NCI-H526 (cell line): ENCODE data around the gene PET117.
A peak's percentile ranks its signal among the peaks of the same experiment; 100 is the strongest.
"Not testable (repeated sequence)": the region's sequence is repeated elsewhere in the genome, so short reads cannot be mapped to it uniquely, and the experiment has no call there.

Experiments used
- DNase-seq, 2 experiments: peaks; one replicate each; lab custom pipeline; 2025; lab: John Stamatoyannopoulos, UW

Gene PET117, protein sequence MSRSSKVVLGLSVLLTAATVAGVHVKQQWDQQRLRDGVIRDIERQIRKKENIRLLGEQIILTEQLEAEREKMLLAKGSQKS

DNA sequence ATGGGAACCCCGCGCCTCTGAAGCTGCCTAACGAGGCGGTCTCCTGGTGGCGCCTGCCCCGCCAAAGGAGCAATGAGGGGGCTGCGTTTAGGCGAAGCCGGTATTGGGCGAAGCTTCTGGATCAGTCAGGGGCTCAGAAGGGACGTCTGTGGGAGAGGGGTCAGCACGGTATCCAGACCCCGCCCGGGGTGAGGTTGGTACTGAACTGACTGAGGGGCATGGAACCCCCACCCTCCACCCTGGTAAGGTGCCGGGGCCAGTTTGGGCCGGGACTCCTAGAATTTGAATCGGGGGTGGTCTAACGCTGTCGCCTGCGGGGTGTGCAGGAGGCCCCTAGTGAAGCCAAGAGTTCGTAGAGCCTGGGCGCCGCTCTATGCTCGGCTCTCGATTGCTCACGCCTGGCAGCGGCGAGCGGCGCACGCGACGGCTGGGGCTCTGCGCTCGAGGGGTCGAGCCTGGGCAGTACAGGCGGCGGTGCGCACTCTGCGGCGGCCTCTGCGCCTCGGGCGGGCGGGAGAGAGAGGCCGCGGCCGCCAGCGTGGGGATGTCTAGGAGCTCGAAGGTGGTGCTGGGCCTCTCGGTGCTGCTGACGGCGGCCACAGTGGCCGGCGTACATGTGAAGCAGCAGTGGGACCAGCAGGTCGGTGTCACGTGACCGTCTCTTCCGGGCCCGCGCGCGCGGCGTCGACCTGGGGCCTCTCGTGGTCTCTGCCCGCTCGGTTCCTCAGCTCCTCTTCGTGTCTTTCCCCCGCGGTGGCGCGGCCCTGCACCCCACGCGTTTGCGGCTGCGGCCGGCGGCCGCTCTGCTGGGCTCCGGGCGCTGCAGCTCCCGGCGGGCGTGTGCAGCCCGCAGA, at the start of gene PET117, which contains the start of gene KAT14:
TSS of gene PET117 (plus strand) at position 452 of the 854 bp plus-strand sequence. CDS start at position 545, 93 bp downstream.
TSS of gene KAT14 (plus strand) at position 452 of the 854 bp plus-strand sequence. CDS start 4,798 bp downstream, outside the sequence.
- peak; percentile 81 to 97 for DNase-seq

DNA sequence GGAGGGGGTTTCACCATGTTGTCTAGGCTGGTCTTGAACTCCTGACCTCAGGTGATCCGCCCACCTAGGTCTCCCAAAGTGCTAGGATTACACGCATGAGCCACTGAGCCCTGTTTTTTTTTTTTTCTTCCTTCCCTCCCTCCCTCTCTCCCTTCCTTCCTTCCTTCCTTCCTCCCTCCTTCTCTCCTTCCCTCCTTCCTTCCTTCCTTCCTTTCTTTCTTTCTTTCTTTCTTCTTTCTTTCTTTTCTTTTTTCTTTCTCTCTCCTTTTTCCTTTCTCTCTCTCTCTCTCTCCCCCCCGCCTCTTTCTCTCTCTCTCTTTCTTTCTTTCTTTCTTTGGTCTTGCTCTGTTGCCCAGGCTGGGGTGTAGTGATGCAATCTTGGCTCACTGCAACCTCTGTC, 49.4 kb upstream of the PET117 start:
- DNase-seq: not testable (repeated sequence)

DNA sequence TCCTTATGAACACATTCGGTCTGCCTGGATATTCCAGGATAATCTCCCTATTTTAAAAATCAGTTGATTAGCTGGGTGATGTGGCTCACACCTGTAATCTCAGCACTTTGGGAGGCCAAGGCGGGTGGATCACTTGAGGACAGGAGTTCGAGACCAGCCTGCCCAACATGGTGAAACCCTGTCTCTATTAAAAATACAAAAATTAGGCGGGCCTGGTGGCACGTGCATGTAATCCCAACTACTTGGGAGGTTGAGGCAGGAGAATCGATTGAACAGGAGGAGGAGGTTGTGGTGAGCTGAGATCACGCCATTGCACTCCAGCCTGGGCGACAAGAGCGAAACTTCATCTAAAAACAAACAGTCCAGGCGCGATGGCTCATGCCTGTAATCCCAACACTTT, 48.8 kb upstream of the PET117 start:
- not testable (repeated sequence) for DNase-seq

DNA sequence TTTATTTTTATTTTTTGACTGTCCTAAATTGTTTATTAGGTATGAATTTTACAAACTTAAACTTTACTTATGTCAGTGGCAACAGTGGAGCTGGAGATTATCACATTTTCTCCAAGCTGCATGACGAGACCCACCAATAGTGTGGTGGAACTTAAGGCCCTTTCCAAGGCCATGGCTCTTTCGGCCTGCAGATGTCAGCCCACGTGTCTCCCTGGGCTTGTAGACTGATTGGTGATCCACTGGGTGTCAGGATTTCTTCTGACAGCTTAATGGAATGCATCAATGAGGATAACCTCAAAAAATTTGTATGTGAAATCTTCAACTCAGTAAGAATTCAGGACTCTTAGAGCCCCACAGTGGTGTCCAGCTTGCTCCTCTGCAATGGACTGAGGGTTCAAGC, 47.6 kb upstream of the PET117 start:
- DNase-seq: no peak

DNA sequence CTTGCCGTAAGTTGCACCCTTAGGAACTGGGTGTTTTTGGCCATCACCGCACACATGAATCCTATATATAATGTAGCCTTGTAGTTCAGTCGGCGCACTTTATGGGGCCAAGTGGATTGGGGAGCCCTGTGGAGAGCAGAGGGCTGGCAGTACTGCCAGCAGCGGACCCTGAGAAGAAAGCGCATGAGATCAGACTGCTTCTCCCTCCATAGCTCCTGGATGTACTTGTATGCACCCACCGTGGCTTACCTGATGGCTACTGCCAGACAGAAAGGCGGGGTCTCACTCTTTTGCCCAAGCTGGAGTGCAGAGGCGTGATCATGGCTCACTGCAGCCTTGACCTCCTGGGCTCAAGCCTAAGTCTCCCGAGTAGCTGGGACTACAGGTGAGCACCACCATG, 47.2 kb upstream of the PET117 start:
- DNase-seq: no peak

DNA sequence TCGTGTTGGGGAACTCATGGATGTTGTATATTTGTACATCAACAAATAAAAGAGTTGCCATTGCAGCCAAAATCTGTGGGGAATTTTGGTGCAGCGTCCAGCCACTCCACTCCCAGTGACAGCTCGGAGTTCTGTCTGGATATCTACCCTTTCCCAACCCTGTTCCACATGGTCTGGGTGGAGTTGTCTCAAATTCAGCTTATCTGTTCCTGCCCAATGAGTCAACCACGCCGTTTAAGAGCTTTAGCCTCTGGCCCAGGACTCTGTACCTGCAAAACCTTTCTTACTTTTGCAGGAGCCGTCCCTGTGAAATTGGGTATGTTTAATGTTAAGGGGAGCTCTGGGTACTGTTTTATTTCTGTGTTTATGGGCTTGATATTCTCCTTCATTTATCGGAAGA, 46.0 kb upstream of the PET117 start:
- no peak for DNase-seq

DNA sequence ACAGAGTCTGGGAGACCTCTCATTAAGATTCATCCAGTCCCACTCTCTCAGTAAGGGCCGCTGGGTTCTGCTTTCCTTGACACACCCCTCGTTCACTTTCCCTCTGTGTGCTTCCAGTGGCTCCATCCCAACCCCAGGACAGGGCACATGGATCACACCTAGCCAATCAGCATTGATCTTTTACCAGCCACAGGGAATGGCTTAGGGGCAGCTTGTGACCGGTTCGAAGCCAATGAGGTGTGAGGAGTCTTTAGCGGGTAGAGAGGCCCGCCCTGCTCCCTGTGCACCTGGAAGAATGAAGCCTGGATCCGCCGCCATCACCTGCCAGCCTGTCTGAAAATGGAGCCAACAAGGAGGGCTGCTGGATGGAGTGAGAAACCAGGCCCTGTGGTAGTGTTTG, 44.8 kb upstream of the PET117 start:
- no peak for DNase-seq

DNA sequence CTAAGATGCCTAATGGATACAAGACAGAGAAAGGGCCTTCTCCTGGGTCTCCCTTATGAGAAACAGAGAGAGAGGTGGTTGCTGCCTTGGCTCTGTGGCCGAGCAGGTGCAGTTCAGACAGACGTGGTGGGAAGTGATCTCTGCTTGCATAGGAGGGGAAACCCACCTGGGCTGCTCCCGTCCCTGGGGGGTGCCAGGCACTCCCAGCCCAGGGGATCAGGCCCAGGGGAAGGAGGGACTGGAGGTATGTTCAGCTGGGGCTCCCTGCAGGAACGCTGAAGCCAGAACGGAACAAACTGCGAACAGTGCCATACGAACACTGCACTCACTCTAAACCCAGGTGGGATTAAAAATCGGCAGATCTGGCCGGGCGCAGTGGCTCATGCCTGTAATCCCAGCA, 44.3 kb upstream of the PET117 start:
- DNase-seq: no peak

DNA sequence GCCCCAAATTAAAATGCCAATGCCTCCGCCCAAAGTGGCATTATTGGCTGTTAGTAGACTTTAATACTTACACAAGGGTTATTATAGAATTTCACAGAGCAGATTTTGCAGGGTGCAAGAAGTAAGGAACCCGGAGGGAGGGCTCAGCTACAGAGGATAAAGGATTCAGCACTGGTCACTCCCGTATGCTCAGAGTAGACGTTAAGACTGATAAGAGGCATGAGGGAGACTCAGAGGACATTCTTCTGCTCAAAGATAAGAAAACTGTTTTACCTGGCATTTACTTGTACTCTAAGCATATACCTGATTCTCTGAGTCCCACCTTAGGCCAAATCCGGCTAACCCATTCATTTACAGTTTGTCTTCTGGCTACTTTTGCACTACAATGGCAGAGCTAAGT, 43.5 kb upstream of the PET117 start:
- DNase-seq: no peak

DNA sequence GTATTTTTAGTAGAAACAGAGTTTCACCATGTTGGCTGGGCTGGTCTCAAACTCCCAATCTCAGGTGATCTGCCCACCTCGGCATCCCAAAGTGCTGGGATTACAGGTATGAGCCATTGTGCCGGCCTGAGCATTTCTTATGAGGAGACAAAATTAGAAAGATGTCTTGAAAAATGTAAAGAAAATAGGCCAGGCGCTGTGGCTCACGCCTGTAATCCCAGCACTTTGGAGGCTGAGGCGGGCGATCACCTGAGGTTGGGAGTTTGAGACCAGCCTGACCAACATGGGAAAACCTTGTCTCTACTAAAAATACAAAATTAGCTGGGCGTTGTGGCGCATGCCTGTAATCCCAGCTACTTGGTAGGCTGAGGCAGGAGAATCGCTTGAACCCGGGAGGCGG, 37.1 kb upstream of the PET117 start:
- DNase-seq: not testable (repeated sequence)

DNA sequence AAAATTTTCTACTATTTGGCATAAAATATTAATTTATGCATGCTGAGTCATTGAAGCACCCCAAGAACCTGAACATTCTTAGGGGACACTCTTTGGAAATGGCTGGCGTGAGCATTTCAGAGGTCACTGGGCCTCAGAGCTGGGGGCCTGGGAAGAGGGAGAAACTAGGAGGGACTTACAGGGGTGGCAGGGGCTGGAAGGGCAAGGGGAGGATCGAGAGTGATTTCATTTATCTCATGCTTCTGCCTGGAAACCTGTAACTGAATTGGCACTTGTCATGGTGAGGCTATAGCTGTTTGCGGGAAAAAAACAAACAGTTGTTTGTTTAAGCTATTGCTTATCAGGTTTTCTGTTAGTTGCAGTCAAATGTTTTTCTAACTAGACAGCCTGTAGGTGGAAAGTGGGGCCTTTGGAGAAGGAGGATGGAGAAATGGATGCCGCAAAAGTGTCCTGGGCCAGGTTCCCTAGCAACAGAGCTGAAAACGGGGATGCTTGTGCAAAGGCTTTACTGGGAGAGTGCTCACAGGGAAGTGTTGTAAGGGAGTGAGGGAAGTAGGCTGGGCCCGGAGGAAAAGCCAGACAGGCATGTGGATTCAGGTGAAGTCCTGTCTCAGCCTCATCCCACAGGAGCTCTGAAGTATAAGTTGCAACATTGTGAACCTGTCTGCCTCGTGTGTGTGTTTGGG, 36.4 kb upstream of the PET117 start:
- peak in 1 of 2 experiments; percentile 12 for DNase-seq

DNA sequence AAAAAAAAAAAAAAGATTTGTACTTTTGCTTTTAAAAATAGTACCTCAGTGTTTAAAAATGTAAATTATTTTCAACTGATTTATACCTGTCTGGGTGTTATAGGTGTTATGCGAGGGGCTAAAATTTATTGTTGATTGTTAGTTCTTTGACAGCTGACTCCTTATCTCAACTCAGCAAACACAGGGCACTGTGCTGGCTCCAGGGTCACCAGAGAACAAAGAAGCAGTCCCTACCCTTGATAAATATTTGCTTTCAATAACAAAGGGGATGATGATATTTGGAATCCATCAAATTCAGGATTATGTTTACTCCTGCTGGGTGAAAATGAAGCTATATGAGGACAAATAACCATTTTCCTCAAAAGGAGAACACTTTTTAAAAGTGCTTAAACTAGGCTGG, 34.2 kb upstream of the PET117 start:
- DNase-seq: no peak

DNA sequence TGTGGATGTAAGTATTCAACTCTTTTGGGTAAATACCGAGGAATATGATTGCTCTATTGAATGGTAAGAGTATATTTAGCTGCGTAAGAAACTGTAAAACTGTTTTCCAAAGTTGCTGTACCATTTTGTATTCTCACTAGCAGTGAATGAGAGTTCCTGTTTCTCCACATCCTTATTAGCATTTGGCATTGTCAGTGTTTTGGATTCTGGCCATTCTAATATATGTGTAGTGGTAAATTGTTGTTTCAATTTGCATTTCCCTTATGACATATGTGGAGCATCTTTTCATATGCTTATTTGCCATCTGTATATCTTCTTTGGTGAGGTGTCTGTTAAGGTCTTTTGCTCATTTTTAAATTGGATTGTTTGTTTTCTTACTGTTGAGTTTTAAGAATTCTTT, 29.3 kb upstream of the PET117 start:
- no peak for DNase-seq

DNA sequence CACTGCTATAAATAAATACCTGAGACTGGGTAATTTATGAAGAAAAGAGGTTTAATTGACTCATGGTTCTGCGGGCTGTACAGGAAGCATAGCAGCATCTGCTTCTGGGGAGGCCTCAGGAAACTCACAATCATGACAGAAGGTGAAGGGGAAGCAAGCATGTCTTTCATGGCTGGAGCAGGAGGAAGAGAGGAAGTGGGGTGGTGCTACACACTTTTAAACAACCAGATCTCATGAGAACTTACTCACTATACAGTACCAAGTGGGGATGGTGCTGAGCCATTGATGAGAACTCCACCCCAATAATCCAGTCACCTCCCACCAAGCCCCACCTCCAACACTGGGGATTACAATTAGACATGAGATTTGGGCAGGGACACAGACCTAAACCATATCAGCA, 9.1 kb upstream of the PET117 start:
- DNase-seq: not testable (repeated sequence)

DNA sequence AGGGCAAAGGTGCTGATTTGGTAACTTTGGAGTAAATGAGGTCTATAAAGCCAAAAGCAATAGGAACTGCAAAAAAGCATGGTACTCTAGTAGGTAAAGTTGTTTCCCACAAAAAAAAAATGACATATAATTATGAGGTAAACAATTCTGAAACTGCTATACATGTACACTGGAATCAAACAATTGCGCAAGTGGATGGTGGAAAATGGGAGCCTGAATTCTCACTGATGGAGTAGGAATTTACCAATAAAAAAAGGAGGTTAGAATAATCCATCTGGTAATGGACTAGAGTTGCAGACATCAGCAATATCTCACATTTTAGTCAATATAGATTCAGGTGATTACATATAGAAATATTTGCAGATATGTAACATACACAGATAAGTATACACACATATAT, 5.0 kb upstream of the PET117 start:
- no peak for DNase-seq

DNA sequence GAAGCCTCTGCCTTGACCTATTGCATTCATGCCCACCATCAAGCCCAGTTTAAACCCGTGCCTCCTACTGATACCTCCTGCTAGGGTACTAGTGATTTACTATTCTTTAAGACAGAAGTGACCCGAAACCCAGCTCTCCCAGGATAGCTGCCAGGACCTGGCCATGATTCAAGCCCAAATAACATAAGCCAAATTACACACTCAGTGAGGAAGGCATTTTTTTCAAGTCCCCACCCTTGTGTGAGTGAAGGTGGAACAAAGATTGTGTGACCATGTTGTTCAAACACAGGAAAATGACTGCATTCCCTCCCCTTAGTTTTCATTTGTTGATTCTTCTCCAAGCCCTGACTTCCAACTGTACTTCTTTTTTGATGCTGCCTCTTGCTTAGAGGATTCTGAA, 3.7 kb upstream of the PET117 start:
- DNase-seq: no peak

DNA sequence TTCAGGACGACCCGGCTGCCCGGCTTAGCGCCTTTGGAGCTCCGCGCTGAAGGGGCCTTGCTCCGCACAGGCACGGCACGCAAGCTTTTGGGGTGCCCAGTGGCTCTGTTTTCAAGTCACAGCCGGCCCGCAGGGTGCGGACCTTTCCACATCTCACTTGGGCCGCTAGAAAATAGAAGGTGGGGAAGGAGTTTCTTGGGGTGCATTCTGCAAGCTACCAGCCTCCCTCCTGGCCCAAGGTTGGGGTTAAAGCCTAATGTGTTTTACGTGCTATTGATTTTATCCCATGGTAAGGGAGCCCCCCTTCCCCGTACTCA, 561 bp downstream of the PET117 start:
- no peak for DNase-seq

DNA sequence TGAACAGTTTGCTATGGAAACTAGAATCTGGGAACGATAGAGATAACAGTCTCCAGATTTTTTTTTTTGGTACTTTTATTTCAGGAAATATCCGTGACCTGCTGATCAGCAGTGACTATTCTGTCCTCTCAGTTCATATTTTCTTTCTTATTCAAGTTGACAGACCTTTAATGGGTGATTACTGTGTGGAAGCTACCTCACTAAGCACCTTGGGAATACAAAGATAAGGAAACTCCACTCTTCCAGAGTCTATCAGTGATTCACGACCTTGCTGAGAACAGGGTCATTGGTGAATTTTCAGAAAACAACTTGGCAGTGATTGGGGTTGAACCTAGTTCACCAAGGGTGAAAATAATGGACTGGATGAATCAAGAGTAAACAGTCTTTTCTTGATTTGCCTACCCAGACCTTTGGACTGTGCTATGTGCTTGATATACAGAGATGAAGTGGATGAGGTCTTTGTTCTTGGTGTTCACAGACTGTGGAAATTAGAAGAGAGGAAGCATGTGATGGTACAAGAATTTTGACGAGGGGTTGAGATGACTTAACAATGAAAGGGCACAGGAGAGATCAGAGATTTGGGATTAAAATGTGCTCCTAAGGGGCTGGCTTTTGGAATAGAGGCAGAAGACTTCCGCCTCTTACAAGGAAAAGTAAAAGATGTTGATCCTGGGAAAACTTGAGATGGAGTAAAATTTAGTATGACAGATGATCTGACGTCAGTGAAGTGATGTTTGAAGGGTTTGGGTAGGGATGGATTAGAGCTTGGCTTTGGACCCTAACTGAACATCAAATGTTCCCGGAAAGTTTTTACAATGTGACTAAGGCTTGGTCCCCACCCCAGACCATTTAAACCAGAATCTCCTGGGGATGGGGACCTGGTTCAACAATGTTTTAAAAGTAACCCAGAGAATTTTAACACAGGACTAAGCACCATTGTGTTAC, 1.2 kb downstream of the PET117 start:
- DNase-seq: peak; percentile 56 to 66

DNA sequence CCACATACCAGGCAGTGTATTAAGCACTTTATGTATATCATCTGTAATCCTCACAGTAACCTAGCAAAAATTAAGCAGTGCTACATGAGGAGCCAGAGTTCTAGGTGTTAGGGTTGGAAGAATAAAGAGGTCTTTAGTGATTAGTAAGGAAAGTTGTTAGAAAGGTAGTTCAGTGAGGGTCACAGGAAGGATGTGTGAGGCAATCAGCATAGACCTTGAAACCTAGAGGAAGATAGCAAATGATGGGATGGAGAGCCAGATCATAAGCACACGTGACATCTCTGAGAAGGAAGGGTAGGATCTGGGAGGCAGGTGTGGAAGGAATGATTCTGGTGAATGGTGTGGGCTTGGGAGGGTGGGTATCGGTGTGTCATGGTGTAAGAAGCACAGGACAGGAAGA, 2.2 kb downstream of the PET117 start:
- no peak for DNase-seq

DNA sequence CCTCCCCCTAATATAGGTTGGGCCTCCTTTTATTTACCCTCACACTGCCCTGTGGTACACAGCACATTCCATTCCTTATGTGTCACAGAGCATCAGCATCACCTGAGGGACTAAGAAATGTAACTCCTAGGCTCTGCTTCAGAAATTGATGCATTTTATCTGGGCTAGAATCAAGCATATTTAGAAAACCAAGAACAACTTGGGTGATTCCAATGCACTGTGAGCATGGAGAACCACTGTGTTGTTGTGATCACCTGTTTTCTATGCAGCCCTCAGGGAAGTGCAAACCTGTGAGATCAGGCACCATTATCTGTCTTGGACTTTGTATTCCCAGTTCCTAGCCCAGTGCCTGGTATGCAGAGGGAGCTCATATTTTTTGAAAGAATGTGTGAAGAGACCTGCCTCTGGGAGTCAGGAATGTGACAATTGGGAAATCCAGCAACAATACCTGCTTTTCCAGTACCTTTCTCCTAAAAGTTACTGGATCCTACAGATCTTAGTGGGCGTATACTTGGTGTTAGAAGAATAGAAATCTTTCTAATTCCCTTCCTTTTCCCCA, 7.0 kb downstream of the PET117 start:
- DNase-seq: no peak

DNA sequence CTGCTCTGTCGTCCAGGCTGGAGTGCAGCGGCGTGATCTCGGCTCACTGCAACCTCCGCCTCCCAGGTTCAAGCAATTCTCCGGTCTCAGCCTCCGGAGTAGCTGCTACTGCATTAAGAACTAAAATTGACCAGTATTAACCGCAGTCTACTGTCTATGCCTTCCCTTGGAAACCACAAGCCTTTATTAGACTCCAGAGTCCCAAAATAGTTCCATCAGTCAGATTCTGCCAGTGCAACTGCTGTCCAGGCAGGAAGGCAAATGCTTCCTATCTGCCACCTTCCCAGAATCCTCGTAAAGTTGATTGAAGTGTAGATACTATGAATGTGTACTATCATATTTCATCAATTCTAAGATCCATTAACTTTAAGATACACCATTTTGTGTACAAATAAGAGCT, 16.7 kb downstream of the PET117 start:
- DNase-seq: no peak

DNA sequence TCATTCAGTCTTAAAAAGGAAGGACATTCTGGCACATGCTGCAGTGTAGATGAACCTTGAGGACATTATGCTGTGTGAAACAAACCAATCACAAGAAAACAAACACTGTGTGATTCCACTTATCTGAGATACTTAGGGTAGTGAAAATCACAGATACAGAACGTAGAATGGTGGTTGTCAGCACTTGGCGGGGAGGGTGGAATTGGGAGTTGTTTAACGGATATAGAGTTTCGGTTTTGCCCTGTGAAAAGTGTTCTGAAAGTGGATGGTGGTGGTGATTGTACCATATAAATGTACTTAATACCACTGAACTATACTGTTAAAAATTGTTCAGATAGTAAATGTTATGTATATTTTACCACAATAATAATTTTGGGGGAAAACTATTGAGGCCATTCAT, 18.4 kb downstream of the PET117 start:
- DNase-seq: no peak
